Osteocyte (in vitro differentiated cells): ENCODE data around the gene PAK4. TPM values are rescaled to one million over a fixed set of nuclear protein-coding genes. Genes with fewer than 3 reads are reported as not detected.

Experiments used
- DNase-seq: peaks from one replicate; pipeline ENCODE4 v3.0.0; 2021; ENCODE audit warnings: mixed read lengths; ENCODE audit not compliant: unreplicated experiment; ENCODE audit errors: extremely low spot score
- H3K27ac Mint-ChIP-seq: one replicate; pipeline ENCODE4 v1.8.0; 2021; ENCODE audit warnings: mild to moderate bottlenecking, mixed read lengths; ENCODE audit not compliant: unreplicated experiment
- H3K27me3 Mint-ChIP-seq: one replicate; pipeline ENCODE4 v1.8.0; 2021; ENCODE audit warnings: mixed read lengths; ENCODE audit not compliant: unreplicated experiment
- H3K36me3 Mint-ChIP-seq: one replicate; pipeline ENCODE4 v1.8.0; 2021; ENCODE audit warnings: mixed read lengths; ENCODE audit not compliant: unreplicated experiment
- H3K4me1 Mint-ChIP-seq: one replicate; pipeline ENCODE4 v1.8.0; 2021; ENCODE audit warnings: mixed read lengths; ENCODE audit not compliant: unreplicated experiment
- H3K4me3 Mint-ChIP-seq: one replicate; pipeline ENCODE4 v1.8.0; 2021; ENCODE audit warnings: mild to moderate bottlenecking, moderate library complexity, mixed read lengths; ENCODE audit not compliant: unreplicated experiment
- H3K9me3 Mint-ChIP-seq: one replicate; pipeline ENCODE4 v1.8.0; 2021; ENCODE audit warnings: mixed read lengths; ENCODE audit not compliant: unreplicated experiment
- total RNA-seq: library from RNA; stranded (reverse); gene quantifications from 2 replicates; pipeline ENCODE4 v1.2.1, GENCODE V29; 2021
- TF ChIP-seq, protein P1 (sequence below): fragments of 200-600 bp; sonication (generic); IDR thresholded peaks from 2 replicates; pipeline ENCODE4 v1.5.0; 2021; ENCODE audit warnings: antibody characterized with exemption, mild to moderate bottlenecking, moderate library complexity

PAK4 gene
- total RNA-seq, 1 donor from 2014 or later = 14.8 TPM

DNA sequence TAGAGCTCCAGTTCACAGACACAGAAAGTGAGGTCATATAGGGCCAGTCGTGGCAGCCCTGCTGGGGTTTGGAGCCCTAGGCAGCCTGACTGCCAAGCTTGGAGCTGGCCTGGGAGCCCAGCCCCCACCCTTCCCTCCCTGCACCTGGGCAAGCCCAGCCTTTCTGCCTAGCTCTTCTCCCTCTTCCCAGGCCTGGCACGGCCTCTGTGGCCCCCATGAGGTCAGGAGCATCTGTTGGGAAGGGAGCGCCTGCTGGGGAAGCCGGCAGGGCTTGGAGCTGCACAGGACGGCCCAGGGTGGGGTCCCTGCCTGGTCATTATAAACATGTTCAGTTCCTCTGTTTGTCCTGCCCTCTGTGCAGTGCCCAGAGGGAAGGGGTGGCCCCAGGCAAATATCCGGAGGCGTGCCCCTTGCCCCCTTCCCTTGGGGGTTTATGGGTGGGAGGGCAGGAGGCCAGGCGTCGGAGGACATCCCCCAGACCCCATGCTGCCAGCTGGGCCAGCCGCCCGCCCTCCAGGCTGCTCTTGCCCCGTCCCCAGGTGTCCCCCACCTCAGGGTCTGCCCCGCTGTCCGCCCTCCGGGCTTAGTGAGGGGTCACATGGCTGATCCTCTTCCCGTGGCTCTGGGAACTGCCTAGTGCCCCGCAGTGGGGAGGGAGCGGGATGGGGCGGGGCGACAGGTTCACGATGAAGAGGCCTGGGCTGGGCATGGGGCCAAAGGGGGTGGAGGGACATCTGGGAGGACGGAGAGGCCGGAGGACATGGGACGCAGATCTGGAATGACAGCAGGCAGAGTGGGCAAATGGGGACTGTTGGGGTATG is 41.2 kb downstream of the PAK4 start:
- Mint-ChIP-seq H3K4me1 (peaks cover 12% of the 10 kb centered on the region), H3K27ac (no peak overlapping the region), H3K9me3 (no peaks in the 10 kb centered on the region), H3K4me3 (no peak overlapping the region), H3K36me3 (no peaks in the 10 kb centered on the region), H3K27me3 (no peaks in the 10 kb centered on the region)
- TF ChIP-seq, protein P1, sequence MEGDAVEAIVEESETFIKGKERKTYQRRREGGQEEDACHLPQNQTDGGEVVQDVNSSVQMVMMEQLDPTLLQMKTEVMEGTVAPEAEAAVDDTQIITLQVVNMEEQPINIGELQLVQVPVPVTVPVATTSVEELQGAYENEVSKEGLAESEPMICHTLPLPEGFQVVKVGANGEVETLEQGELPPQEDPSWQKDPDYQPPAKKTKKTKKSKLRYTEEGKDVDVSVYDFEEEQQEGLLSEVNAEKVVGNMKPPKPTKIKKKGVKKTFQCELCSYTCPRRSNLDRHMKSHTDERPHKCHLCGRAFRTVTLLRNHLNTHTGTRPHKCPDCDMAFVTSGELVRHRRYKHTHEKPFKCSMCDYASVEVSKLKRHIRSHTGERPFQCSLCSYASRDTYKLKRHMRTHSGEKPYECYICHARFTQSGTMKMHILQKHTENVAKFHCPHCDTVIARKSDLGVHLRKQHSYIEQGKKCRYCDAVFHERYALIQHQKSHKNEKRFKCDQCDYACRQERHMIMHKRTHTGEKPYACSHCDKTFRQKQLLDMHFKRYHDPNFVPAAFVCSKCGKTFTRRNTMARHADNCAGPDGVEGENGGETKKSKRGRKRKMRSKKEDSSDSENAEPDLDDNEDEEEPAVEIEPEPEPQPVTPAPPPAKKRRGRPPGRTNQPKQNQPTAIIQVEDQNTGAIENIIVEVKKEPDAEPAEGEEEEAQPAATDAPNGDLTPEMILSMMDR = no peak
- DNase-seq = no peak

DNA sequence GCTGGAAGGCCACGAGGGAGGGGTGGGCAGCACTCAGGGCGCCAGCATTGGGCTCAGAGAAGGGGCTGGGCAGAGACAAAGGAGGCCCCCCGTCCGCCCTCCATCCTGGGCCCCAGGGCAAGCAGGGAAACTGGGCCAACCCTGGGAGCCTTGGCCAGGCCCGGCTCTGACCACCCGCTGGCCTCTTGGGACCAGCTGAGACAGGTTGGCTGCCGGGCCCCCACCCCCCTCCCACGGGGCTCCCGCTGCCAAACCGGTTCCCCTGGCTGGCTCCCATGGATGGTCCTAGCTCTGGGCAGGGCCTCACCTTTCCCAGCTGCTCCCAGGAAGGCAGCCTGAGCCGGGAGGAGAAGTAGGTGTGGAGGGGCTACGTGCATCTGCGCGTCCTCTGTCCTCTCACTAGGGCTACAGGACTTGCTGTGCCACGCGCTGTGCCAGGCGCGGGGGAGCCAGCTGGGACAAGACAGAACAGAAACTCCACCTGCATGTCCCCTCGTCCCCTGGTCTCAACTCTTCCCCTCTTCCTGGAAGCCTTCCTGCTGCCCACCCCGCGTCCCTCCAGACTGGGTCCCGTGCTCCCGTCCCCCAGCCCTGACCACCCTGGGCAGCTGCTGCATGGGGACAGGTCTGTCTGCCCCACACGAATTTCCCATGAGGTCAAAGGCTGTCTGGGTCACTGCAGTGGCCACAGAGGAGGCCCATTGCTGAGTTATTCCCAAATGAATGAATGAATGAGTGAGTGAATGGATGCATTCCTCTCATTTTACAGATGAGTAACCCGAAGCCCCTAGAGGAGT is 42.1 kb downstream of the PAK4 start:
- no peak overlapping the region for H3K4me3 Mint-ChIP-seq
- no peaks in the 10 kb centered on the region for H3K36me3 Mint-ChIP-seq

DNA sequence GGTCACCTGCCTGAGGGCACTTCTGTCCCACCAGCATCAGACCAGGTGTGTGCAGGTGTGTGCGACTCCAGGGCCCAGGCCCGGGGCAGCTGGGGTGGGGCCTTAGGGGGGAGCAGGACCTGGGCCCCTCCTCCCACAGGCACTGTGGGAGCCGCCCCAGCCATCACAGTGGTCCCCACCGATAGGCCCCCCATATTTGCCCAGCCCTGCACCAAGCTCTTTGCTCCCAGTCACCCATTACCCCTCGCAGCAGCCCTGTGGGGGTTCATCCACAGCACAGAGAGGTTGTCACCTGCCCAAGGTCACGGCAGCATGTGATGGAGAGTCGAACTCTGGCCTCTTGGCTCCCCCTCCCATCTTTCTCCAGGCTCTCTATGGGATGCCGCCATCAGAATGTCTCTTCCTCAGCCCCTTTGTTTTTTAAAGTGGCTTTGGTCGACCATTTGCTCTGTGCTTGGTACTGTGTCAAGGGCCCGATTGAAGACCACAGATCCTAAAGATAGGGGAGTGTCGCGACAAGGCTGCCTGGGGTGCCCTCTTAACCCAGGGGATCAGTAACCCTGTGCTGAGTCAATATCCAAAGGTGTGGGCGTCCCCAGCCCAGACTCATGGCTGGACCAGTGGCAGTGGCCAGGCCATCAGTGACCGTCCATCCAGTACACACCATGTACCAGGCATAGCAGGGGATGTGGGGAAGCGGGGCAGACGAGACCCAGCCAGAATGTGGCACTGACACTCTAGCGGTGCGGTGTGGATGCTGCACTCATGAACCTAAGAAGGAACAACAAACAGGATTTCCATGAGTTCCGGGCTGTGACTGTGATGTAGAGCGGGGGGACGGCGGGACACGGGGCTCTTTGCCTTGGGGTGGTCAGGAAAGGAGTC is 42.9 kb downstream of the PAK4 start:
- no peaks in the 10 kb centered on the region for H3K27me3 Mint-ChIP-seq
- peak overlapping the region; percentile 18 for H3K27ac Mint-ChIP-seq
- H3K4me3 Mint-ChIP-seq = no peak overlapping the region

More for the DNA sequence above, 42.1 kb downstream of the PAK4 start:
- H3K27ac Mint-ChIP-seq = no peak overlapping the region
- no peaks in the 10 kb centered on the region for H3K9me3 Mint-ChIP-seq
- no peaks in the 10 kb centered on the region for H3K27me3 Mint-ChIP-seq
- no peak for DNase-seq
- H3K4me1 Mint-ChIP-seq = peaks cover 13% of the 10 kb centered on the region
- TF ChIP-seq, protein P1 = no peak

DNA sequence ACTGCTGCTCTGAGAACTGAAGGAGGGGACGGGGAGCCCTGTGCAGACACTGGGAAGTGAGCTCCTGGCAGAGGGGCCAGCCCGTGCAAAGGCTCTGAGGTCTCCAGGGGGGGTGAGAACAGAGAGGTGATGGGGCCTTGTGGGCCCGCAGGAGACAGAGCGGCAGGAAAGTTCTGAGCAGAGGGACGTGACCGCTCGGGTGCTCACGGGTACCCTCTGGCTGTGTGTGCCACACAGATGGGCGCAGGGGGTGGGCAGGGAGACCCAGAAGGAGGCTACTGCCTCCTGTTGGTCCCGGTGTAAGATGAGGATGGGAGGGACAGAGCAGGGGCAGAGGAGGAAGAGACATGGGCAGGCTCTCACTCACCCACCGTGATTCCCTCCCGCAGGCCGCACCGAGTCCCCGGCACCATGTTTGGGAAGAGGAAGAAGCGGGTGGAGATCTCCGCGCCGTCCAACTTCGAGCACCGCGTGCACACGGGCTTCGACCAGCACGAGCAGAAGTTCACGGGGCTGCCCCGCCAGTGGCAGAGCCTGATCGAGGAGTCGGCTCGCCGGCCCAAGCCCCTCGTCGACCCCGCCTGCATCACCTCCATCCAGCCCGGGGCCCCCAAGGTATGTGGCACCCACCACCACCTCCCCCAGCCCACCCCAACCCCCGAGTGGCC is 43.7 kb downstream of the PAK4 start:
- DNase-seq = no peak
- Mint-ChIP-seq H3K4me1 (peaks cover 13% of the 10 kb centered on the region), H3K9me3 (no peaks in the 10 kb centered on the region), H3K27me3 (no peaks in the 10 kb centered on the region), H3K36me3 (no peaks in the 10 kb centered on the region), H3K4me3 (no peak overlapping the region), H3K27ac (peak overlapping the region; percentile 18)
- TF ChIP-seq, protein P1 = no peak

More for the DNA sequence above, 42.9 kb downstream of the PAK4 start:
- H3K9me3 Mint-ChIP-seq = no peaks in the 10 kb centered on the region
- peaks cover 13% of the 10 kb centered on the region for H3K4me1 Mint-ChIP-seq
- TF ChIP-seq, protein P1 = no peak
- H3K36me3 Mint-ChIP-seq = no peaks in the 10 kb centered on the region
- no peak for DNase-seq
